GM12892 (cell line): ENCODE measurements around the gene NR2F6.

Experiments
- POLR2A ChIP-seq: IDR thresholded peaks from 2 replicates; pipeline ENCODE4 v1.6.1; 2011; ENCODE audit warnings: low read depth, low read length, control low read depth
- POLR2AphosphoS5 ChIP-seq: IDR thresholded peaks from 2 replicates; pipeline ENCODE4 v1.6.1; 2011; ENCODE audit warnings: low read depth, low read length, control low read depth
- TAF1 ChIP-seq: IDR thresholded peaks from 2 replicates; pipeline ENCODE4 v1.6.1; 2011; ENCODE audit warnings: low read depth, mild to moderate bottlenecking, control low read depth, low read length, borderline replicate concordance

DNA sequence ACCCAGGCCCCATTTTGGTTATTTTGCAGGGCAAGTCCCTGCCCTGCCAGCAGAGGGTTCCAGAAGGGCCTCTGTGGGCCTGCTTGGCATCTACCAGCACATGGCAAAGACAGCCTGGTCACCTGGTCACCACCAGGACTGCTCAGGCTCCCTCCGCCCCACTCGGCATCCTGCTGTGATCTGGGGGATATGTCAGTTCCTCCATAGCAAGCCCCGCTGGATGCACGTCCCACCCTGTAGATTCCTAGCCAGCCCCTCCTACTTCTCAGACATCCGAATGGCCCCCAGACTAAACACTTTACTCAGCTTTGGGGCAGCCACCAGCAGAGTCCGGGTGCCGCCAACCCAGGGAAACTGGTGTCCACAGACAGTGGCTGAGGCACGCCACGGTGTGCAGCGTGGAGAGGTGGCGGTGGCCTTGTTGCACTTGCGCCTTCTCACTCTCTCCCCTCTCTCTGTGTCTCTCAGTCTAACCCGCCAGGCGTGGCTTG lies 62.4 kb downstream of the NR2F6 start:
- TF ChIP-seq TAF1 (no peak), POLR2A (no peak), POLR2AphosphoS5 (0 out of 2 replicates have a peak, but pooled peaks have one; percentile 35)
